Gastrocnemius medialis (tissue), 4 donors: ENCODE measurements around the gene SMARCC1.

Experiments
- POLR2A ChIP-seq, 2 donors: fragments of 450-650 bp; IDR thresholded peaks; one replicate each; pipeline ENCODE4 v1.6.1; 2017; ENCODE audit warnings: antibody characterized with exemption in 2 of 2, mild to moderate bottlenecking in 2 of 2, moderate library complexity in 2 of 2
- TF ChIP-seq, protein P1 (sequence below), 5 experiments: fragments of 450-650 bp in 3 of 5; fragments of 200-600 bp in 2 of 5; sonication (generic) in 2 of 5; IDR thresholded peaks in 4 of 5; conservative IDR thresholded peaks in 1 of 5; 1 replicate in 4 of 5; 2 replicates in 1 of 5; pipeline ENCODE4 v1.5.1; 2016 to 2019; ENCODE audit warnings: antibody characterized with exemption in 5 of 5, mild to moderate bottlenecking in 3 of 5, moderate library complexity in 3 of 5

DNA sequence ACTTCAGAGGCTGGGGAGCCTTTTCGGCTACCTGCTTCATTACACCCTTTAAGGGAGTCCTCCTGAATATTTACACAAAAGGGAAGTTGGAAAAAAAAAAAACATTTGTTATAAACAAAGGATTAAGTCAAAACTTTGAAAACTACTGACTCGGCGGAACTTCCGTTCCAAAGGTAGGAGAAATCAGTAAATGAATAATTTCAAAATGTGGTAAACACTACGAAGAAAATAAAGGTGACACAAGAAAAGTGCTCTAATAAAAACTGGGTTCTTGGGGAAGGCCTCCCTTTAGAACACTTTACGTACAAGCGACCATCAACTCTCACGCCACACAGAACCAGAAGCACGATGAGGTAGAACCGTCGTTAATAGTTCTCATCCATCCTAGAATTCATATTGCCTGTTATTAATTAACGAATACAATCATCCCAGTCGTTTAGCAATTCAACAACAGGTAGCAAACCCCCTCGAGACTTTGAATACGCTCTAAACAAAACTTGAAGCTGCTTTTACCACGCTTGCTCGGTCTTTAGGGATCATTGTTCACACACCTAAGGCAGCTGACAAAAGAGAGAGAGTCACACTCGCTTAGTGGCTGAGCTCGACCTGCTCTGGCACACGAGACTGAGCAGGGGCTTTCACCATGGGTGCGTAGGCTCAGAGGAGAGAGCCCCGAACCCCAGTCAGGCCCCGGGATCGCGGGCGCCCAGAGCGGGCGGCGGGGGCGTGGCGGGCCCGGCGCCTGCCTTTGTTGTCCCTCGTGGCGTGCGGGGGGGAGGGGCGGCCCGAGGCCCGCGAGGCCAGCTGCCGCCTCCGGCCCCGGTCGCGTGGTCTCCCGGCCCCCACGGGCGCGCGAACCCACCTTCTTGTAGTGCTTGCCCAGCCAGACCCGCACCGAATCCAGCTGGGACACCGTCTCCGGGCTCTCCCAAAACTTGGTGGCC is 680 bp downstream of the SMARCC1 start:
- TF ChIP-seq, protein P1, sequence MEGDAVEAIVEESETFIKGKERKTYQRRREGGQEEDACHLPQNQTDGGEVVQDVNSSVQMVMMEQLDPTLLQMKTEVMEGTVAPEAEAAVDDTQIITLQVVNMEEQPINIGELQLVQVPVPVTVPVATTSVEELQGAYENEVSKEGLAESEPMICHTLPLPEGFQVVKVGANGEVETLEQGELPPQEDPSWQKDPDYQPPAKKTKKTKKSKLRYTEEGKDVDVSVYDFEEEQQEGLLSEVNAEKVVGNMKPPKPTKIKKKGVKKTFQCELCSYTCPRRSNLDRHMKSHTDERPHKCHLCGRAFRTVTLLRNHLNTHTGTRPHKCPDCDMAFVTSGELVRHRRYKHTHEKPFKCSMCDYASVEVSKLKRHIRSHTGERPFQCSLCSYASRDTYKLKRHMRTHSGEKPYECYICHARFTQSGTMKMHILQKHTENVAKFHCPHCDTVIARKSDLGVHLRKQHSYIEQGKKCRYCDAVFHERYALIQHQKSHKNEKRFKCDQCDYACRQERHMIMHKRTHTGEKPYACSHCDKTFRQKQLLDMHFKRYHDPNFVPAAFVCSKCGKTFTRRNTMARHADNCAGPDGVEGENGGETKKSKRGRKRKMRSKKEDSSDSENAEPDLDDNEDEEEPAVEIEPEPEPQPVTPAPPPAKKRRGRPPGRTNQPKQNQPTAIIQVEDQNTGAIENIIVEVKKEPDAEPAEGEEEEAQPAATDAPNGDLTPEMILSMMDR (IDR thresholded peaks at IDR 0.05 in 4 of 5, conservative IDR thresholded peaks at IDR 0.05 in 1 of 5) = no peak
- TF ChIP-seq POLR2A (IDR thresholded peaks at IDR 0.05) = no peak
